Measurements from ENCODE around the gene LTBP1.
A peak's percentile ranks its signal among the peaks of the same experiment; 100 is the strongest.
"Not testable (repeated sequence)": the region's sequence is repeated elsewhere in the genome, so short reads cannot be mapped to it uniquely, and the experiment has no call there.

Gene LTBP1, protein sequence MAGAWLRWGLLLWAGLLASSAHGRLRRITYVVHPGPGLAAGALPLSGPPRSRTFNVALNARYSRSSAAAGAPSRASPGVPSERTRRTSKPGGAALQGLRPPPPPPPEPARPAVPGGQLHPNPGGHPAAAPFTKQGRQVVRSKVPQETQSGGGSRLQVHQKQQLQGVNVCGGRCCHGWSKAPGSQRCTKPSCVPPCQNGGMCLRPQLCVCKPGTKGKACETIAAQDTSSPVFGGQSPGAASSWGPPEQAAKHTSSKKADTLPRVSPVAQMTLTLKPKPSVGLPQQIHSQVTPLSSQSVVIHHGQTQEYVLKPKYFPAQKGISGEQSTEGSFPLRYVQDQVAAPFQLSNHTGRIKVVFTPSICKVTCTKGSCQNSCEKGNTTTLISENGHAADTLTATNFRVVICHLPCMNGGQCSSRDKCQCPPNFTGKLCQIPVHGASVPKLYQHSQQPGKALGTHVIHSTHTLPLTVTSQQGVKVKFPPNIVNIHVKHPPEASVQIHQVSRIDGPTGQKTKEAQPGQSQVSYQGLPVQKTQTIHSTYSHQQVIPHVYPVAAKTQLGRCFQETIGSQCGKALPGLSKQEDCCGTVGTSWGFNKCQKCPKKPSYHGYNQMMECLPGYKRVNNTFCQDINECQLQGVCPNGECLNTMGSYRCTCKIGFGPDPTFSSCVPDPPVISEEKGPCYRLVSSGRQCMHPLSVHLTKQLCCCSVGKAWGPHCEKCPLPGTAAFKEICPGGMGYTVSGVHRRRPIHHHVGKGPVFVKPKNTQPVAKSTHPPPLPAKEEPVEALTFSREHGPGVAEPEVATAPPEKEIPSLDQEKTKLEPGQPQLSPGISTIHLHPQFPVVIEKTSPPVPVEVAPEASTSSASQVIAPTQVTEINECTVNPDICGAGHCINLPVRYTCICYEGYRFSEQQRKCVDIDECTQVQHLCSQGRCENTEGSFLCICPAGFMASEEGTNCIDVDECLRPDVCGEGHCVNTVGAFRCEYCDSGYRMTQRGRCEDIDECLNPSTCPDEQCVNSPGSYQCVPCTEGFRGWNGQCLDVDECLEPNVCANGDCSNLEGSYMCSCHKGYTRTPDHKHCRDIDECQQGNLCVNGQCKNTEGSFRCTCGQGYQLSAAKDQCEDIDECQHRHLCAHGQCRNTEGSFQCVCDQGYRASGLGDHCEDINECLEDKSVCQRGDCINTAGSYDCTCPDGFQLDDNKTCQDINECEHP (N-terminal part only)

DNA sequence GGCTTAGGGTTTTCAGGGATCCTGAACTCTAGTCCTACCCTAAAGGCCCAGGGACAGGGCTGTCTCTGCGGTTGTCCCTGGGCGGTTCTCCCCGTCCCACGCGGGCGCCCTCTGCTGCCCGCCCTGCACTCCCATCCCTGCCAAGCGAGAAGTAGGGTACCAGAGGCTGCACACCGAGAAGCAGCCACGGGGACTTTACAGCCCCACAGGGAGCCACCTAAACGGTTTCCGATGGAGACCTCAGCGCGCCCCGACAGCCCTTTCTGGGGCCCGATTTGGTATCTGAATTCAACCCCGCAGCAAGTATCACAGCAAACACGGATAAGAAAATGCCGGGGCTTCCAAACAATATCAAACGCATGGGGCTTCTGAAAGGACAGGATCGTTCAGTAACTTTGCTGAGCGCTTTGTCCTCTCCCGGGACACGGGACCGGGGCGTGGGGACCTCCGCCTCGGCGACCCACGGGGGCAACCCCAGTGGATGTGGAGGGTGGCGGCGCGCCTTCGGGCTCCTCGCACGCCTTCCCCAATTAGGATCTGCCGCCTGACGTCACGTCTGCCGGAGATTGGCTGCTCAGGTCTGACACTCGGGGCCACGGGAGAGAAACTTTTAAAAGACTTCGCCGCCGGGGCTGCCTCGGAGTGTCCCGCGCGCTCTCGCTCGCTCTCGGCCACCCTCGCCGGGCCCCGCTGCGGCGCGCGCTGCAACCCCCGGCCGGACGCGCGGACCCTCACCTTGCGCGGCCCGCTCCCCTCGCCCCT is at the start of gene LTBP1:
LTBP1 (plus strand) TSS at position 640 of the 762 bp plus-strand sequence. CDS start 372 bp downstream, outside the sequence.
- DNase-seq (ENCODE audit: low read depth), result peak; percentile 26

DNA sequence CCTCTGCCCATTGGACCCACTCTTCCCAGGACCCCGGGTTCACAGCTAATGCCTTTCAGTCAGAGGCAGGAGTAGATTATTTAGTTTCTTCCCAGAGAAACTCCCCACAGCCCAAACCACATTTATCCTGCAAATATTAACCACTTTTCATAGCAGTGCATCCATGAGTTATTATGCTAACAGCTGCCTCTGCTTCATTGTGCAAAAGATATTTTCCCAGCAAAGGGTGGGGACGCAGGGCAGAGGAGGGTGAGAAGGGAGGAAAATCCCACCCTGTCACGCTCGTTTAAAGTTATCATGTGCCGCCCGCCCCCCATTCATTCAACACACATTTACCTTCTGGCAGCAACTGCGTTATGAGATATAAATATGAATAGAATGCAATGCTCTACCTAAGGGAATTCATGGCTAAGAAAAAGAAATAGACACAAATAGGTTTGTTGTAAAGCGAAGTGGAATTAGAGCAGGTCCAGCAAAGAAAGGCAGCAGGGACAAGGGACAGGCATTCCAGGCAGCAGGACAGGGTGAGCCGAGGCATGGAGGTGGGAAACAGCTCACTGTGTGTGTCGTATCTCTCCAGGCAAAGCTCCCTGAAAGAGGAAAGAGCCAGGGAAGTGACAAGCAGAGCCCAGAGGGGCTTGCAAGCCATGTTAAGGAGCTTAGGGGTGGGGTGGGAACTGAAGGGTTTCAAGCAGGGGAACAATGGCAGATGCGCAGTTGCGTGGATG is 46.3 kb upstream of the LTBP1 start:
- no peak for DNase-seq (ENCODE audit: low read depth)

DNA sequence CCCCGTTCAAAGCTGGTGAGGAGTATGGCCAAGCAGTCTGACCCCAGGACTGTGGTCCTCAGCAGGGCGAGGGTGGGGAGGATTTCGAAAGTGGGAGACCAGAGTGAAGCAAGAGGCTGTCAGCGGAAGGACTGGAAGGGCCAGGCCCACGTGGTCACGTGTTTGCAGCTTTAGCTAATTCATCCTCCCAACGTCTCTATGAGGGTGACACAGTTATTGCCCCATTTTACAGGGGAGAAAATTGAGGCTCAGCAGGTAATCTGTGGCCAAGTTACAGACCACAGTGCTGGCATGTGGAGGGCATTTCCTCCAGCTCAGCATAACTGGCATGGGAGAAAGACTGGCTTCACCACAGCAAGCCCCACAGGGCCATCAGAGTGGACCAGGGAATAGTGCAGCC is 45.4 kb upstream of the LTBP1 start:
- DNase-seq (ENCODE audit: low read depth), result no peak

DNA sequence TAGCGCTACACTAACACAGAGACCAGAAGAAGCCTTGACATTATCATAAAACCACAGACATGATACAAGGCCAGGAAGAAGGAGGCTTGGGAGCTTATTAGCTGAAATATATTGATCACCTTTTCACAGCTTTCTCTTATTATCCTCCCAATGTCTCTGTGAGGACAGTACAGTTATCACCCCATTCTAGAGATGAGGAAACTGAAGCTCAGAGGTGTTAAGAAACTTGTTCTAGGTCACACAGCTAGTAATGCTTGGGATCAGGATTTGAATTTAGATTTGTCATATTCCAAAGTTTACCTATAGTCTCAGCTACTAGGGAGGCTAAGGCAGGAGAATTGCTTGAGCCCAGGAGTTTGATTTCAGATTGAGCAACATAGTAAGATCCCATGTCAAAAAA is 44.6 kb upstream of the LTBP1 start:
- no peak for DNase-seq (ENCODE audit: low read depth)

DNA sequence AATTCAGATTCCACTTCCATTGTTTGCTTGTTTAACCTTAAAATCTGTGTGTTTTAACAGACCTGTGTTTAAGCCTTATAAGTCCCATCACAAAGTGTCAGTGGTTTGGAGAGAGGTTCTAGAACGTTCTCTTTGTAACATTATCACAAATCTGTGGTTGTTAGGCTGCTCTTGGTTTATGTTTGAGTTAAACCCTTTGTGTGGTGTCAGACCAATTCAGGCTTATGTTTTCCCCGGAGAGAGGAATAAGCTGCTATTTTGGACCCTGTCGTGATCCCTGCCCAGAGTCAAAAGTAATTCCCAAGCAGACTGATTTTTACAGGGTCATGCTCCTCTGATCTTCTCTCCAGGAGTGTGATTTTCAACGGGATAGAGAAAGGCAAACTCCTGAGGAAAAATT is 43.8 kb upstream of the LTBP1 start:
- DNase-seq (ENCODE audit: low read depth), result no peak

DNA sequence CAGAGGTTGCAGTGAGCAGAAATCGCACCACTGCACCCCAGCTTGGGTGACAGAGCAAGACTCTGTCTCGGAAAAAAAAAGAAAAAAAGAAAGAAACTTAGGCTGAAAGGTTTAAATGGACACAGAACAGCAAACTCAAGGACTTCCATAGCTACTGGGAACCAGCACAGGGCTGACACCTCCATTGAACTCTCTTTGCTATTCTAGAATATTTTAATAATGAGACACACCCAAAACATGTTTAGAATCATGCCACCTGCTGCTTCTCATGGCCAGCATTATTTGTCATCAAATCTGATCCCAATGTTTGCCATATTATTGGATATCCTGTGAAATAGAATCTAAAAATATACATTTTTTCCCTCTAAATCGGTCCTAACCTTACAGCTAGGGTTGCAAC is 42.7 kb upstream of the LTBP1 start:
- no peak for DNase-seq (ENCODE audit: low read depth)

DNA sequence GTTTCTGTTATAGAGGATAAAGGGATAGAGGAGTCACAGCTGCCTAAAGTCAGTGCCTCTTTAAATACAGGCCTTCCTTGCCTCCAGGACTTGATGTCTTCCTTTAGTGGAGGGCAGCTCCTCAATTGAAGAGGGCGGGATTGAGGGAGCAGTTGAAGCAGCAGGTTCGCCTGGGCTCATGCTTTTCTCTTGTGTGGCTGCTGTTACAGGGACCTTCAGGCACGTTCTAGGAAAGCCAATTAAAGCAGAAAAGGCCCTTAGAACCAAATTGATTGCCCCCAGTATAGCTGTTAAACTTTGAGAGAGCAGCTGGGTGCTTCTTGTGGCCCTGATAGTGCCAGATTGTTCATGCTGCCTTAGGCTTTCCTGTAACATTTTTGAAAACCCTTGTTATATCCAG is 42.0 kb upstream of the LTBP1 start:
- no peak for DNase-seq (ENCODE audit: low read depth)

DNA sequence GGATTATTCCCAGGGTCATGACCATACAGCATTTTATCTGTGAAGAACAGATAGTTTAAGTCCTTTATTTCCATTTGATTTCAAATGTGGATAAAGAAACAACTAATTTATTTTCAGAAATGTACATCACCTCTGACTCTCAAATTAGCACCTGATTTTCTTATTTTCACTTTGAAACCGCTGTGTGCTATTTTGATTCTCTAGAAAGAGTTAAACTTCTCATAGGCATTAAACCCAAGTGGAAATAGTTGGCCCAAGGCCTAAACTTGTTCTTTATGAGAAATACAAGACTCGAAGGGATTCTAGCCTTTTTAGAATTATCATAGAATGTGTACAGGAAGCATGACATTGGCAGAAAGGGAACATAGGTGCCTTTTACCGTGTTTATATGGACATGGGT is 41.5 kb upstream of the LTBP1 start:
- DNase-seq (ENCODE audit: low read depth), result no peak

DNA sequence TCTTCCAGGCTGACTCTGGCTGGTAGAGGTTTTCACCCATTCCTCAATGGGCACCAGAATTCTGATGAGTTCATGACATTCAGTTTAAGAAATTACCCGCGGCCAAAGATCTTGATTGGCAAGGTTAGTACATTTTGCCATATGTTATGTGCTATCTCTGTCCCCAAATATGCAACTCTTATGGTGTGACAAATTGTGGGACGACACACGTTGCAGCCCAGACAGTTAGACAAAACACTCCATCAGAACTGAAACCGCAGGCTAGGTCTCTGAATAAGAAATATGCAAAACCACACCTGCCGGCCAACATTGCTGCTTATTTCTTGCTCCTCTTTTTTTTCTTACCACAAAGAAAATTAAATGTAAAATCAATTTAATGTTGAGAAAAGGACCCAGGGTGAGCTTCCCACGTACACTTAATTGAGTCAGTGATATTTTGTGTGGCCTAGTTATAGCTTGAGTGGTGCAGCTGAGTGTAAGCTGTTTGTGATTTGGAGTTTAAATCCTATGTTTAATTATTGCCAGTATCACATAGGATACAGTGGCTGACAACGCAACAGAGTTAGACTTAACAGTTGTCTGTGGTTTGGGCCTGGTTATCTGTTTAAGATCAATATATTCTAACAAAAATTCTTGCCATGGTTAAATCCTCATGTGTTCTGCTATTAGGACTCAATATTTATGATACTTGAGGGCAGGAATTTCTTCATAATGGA is 35.7 kb upstream of the LTBP1 start:
- DNase-seq (ENCODE audit: low read depth), result no peak

DNA sequence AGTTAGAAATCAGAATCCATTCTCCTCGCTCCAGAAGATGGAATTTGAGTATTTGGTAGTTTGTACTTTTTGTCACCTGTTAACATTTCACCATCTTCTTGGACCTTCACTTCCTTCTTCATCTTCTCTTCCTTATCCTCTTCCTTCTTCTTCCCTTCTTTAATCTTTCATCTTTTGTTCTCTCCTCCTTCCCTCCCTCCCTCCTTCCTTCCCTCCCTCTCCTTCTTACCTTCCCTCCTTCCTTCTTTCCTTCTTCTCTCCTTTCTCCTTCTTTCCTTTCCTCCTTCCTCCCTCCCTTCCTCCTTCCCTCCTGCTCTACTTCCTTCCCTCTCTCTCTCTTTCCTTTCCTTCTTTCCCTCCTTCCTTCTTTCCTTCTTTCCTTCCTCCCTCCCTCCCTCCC is 31.1 kb upstream of the LTBP1 start:
- no peak for DNase-seq (ENCODE audit: low read depth)

DNA sequence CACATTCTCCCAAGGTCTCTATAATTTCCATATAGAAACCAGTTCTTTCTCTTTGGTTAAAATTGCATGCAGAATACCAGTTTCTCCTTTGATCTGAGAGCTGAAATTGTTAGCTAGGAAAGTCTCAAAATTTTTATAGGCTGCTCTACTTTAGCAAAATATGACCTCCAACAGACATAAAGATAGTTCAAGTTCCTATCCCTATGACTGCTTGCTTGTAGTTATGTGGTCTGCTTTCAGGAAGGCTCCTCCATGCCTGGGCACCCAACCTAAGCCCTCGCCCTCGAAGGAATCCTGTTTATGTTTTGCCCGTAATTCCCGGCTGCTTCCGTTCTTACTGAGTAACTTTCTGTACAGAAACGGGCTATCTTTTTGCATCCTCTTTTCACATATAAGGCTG is 28.0 kb upstream of the LTBP1 start:
- DNase-seq (ENCODE audit: low read depth), result no peak

DNA sequence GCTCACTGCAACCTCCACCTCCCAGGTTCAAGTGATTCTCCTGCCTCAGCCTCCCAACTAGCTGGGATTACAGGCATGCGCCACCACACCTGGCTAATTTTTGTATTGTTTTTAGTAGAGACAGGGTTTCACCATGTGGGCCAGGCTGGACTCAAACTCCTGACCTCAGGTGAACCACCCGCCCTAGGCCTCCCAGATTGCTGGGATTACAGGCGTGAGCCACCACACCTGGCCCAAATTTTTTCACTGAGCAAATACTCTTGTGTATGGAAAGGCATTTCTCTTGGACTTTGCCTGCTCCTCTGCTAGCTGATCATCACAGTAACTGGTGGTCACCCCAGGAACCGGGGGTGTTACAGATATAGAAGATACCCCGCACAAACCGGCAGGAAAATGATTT is 26.9 kb upstream of the LTBP1 start:
- not testable (repeated sequence) for DNase-seq (ENCODE audit: low read depth)

DNA sequence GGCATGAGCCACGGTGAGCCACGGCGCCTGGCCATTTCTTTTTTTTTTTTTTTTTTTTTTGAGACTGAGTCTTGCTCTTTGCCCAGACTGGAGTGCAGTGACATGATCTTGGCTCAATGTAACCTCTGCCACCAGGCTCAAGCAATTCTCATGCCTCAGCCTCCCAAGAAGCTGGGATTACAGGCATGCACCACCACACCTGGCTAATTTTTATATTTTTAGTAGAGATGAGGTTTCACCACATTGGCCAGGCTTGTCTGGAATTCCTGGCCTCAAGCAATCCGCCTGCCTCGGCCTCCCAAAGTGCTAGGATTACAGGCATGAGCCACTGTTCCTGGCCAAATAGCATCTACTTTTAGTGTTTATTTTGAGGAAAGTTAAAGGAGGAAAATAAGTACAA is 25.3 kb upstream of the LTBP1 start:
- not testable (repeated sequence) for DNase-seq (ENCODE audit: low read depth)

DNA sequence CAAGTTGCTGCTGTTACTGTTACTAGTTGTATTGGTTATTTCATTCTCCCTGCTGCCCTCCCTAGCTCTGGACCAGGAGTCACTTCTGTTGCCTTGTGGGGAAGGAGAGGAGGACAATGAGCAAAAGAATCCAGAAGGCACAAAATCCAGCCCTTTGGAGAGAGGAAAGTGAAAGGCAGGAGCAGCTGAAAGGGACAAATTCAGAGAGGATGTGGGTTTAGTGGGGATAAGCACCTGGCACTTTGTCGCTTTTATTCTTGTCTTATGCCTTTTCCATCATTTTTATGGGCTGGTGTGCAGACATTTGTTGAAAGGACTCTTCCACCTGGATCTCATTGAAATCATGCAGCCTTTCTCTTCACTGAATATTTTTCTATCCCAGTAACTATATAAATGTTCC is 24.3 kb upstream of the LTBP1 start:
- no peak for DNase-seq (ENCODE audit: low read depth)

DNA sequence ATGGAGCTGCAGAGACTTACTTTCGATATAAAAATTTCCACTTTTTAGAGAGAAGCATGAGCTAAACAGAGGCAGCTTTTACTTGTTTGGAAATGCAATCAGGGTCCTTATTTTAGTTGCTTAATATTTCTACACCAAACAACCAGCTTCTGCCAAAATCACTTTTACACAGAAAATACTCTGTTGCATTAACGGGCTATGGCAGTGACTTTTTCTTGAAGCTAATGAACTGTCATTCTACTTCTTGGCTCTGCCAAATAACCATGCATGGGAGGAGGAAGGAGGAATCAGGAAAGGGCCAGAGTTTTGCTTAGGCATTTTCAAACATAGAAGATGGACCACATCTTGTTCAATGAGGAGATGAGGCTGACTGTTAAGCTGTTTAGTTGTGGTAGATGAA is 23.6 kb upstream of the LTBP1 start:
- DNase-seq (ENCODE audit: low read depth), result no peak

DNA sequence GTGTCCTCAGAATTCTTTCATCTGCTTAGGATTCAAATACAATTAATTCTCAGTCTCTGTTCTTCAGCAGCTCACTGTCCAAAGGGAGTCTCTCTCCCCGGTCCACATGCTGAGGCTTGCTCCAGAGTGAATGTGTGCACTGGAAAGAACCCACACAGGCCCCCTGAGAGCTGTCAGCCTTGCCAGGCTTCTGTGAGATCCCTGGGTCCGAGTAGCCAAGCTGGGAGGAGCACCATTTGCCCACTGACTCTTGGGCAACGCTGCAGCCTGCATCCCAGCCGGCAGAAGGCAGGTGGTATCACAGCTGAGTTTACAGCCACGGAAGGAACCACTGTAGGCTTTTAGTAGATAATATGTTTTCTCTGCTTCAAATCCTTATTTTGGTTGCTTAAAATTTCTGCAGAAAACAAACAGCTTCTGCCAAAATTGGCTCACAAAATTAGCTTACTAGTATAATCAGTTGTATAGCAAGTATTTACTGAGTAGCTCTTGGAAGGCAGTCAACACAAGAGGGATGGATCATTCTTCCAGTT is 21.4 kb upstream of the LTBP1 start:
- no peak for DNase-seq (ENCODE audit: low read depth)

DNA sequence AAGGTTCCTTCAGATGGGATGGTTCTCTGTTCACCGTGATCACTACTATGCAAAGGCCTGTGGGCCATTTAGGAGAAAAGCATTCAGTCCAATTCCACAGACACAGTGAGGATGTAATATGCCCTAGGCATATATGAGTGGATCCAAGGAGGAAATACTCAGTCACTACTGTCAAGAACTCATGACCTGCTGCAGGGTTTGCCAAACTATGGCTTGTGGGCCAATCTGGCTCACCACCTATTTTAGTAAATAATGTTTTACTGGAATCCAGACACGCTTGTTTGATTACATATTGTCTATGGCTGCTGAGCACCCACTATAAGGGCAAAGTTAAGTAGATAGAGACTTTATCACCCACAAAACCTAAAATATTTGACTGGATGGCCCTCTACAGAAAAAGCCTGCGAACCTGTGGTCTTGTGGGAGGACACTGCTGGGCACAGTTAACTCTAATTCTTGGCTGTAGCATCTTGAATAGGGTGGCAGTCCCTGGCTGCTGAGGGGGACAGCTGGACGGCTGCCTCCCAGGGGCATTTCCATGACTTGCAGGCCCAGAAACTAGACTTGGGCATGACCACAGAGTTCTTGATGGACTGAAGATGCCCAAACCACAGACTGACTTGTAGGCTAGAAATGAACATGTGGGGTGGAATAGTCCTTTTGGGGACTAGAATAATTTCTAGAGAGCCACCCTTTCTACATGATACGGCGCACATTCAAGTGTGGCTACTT is 20.6 kb upstream of the LTBP1 start:
- no peak for DNase-seq (ENCODE audit: low read depth)

DNA sequence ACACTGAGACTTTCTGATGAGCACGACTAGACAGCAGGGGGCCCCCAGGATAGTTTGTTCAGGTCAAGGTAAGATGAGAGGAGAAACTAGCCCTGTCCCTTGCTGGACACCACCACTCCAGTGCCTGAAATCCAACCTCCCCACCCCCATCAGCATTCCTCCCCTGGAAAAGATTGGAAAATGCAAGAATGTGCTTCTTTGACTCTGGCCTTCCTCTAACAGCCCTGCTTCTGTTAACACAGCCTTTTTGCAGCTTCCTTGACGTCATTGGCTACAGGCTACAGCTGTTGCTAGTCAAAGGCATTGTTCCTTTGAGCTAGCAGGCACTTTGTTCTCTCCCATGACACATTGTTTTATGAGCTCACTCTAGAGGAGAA is 20.1 kb upstream of the LTBP1 start:
- no peak for DNase-seq (ENCODE audit: low read depth)

DNA sequence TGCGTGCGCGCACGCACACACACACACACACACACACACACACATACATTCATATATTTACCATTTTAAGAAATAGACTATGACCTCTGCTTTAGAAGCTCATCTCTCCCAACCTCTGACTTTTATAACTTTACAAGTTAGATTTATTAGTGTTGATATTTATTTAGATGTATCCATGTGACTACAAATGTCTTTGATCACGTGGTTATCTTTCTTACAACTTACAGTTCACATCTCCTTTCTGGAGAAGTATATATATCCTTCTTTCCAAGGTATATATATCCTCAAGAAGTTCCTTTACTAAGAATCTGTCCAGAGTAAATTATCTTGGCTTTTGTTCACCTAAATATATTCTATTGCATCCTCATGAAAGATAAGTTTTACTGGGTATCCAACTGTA is 16.3 kb upstream of the LTBP1 start:
- no peak for DNase-seq (ENCODE audit: low read depth)

DNA sequence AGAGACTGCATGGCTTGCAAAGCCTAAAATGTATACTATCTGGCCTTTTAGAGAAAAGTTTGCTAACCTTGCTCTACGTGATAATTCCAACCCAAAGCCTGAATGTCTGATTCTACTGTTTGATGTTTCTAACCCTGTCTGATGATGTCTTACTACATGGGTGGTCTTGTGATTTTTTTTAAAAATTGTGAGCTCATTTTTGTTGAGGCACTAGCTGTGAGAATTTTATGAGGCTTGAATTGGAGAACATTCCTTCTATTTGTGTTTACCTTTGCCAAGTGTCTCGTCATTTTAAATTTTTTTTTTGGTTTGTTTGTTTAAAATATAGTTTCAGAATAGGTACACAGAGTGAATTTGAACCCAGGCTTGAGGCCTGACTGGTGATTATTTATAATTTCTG is 15.2 kb upstream of the LTBP1 start:
- no peak for DNase-seq (ENCODE audit: low read depth)
